GM19324 (cell line): Measurements from ENCODE around the gene FBXO9.
"Not testable (repeated sequence)": the region's sequence is repeated elsewhere in the genome, so short reads cannot be mapped to it uniquely, and the experiment has no call there.

ENCODE experiments used
- ATAC-seq: cut with Tn5 transposase; IDR thresholded peaks from one replicate; pipeline ENCODE4 v1.9.1; 2021; ENCODE audit warnings: mild to moderate bottlenecking, moderate library complexity; ENCODE audit not compliant: unreplicated experiment, low FRiP score

The FBXO9 gene

GRCh38 chr6:53045891-53046673, 19.1 kb upstream of the FBXO9 start:
- no peak for ATAC-seq

- ATAC-seq = peak; percentile 54
Measured at GRCh38 chr6:53048431-53049195, 16.6 kb upstream of the FBXO9 start.

- ATAC-seq = no peak
Measured at GRCh38 chr6:53049415-53049814, 15.8 kb upstream of the FBXO9 start.

DNA sequence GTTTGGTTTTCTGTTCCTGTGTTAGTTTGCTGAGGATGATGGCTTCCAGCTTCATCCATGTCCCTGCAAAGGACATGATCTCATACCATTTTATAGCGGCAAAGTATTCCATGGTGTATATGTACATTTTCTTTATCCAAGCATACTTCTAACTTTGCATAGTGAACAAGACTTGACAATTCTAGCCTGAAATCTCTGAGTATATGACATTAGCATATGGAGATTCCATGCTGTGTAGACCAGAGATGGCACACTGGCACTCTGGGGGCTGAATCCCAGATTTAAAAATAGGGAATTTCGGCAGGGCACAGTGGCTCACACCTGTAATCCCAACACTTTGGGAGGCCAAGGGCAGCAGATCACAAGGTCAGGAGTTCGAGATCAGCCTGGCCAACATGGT, 13.1 kb upstream of the FBXO9 start:
- not testable (repeated sequence) for ATAC-seq

DNA sequence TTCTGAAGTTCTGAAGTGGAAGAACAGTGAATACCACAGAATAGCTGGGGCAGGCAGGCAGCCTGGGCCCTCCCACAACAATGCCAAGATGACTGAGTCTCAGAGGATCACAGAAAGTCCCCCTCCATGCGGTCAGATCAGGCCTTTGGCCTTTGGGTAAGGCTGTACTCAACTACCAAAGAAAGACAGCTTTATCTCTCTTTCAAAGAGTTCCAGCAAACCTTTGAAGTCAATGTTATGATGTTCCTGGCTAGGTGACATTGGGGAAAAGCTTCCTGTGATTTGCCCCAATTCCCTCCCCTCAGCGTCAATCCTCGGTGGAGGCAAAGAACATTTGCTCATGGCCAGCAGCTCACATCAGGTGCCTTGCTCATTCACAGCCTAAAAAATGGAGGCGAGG, 10.7 kb upstream of the FBXO9 start:
- ATAC-seq = no peak

DNA sequence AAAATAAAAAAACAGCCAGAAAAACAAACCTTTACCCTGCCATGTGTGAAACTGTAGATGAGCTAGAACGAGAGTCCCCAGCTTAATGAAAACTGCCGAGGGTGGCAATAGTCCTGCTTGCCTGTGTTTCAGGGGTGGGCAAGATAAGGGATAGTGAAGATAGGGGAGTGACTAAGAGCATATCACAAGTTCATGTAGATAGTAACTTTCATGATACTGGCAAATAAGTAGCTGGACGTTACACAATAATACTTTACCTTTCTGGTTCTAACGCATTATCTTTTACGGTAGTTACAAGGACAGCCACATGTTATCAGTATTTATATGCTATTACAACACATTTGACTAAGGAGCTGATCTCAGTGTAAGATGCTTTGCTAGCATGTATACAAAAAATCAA, 9.3 kb upstream of the FBXO9 start:
- ATAC-seq = no peak

DNA sequence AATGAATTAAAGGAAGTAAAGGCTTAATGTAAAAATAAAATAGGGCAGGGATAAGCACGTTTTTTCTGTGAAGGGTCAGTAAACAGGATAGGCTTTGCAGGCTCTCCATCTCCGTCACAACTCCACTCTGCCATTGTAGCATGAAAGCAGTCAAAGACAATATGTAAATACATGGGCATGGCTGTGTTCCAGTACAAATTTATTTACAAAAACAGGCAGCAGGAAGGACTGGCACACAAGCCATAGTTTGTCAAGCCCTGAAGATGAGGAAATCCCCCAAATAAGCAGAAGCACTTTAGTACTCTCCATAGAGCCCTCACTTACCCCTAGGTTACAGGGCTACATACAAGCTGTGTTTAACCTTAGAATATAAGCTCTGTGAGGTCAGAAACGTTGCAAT, 8.9 kb upstream of the FBXO9 start:
- no peak for ATAC-seq

DNA sequence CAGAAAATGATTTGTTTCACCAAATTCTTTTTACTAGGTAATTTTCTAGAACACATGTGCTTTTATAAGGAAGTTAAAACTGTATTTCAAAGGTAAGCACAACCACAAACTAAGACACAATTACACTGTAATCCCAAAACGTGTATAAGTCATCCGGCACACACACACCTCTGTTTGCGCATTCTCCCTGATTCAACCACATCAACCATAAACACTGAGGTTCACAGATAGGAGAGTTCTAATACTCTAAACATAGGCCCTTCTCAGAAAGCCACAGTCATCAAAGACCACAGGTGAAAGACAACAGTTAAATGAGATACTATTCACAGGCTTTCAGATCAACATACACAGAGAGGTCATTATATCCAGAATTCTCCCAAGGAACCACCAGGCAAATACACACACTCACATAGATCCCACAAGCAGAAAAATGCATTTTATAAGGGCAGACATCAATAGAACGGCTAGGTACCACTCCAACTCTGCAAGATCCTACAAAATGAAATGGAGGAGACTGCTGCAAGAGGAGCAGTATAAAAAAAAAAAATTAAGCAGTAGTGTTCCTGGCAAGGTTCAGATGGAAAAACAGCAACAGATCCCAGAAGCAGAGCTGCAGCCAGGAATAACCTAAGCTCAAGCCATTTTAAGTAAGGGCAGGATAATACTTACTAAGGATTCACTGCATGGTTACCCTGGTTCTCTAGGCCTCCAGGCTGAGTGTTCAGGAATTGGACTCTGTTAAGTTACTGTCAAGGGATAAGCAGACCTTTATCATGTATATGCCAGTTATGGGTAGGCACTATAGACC, 6.6 kb upstream of the FBXO9 start:
- no peak for ATAC-seq

GRCh38 chr6:53059648-53060589, 5.3 kb upstream of the FBXO9 start:
- ATAC-seq = no peak

GRCh38 chr6:53062169-53062539, 3.0 kb upstream of the FBXO9 start:
- no peak for ATAC-seq

- ATAC-seq = not testable (repeated sequence)
Measured at GRCh38 chr6:53064255-53064654, 949 bp upstream of the FBXO9 start.

- peak; percentile 80 for ATAC-seq
Measured at GRCh38 chr6:53064726-53065265, 408 bp upstream of the FBXO9 start.

DNA sequence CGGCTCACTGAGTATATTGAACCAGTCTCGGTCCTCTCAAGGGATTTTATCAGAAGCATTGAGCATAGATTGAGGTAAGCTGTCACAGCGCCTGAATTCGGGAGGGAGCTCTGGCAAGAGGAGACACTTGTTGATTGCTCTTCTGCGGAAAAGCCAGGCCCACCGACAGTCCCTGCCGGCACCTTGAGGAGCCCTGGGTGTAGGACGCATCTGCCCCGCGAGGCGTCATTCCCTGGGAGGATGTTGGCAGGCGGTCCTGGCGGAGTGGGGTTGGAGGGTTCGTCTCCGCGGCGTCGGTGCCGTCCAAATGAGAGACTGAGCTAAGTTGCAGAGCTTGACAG, 843 bp downstream of the FBXO9 start:
- no peak for ATAC-seq

DNA sequence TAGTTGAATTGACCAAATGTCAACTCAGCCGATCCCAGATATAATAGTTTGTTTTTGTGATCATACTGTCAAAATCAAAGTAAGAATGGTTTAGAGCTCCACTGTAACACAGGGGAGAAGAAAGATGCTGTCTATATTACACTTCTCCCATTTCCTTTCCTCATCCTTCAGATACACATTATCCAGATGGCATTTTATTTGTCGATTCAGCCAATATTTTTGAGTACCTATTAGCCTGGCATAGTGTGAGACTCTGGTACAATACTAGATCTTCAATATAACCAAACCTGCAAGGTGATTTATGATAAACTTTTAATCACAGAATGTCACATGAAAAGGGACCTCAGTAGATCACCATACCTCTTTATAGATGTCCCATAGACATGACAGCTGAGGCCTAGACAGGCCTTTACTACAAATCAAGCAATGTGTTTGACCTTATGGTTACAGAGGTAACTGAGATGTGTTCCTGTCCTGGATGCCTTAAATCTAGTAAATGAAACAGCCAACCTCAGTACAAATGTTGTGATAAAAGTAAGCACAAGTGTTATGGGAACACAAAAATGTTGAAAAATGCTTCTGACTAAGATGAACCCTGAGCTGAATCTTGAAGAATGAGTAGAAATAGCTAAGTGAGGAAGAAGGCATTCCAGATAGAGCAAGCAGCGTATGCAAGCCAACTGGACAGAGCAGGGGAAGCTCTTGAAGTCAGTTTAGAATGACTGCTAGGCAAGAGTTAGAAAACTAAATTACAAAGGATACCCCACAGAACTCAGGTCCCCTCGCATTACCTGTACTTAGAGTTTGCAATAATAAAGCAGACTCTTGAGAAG, 1.9 kb downstream of the FBXO9 start:
- no peak for ATAC-seq

DNA sequence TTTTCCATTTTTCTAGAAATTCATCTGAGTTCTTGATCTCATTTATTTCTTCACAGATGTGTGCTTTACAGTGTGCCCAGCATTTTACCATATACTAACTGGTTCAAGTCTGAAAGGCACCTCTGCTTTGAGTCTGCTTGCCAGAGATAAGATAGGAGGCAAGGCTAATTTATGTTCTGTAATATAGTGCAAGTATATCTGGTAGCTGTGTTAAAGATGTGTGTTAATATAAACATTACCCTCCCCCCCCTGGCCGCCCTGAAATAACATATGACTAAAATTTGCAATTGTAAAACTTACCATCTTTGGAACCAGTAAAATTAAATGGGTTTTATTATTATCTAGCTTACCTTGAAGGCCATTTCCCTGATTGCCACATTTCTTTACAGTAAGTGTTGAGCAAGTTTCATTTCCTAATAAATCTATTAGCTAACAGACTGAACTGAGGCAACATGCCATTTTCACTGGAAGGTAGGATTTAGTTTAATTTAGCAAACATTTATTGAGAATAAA, 2.7 kb downstream of the FBXO9 start:
- ATAC-seq = no peak

- no peak for ATAC-seq
Measured at GRCh38 chr6:53069427-53069826, 4.2 kb downstream of the FBXO9 start.

DNA sequence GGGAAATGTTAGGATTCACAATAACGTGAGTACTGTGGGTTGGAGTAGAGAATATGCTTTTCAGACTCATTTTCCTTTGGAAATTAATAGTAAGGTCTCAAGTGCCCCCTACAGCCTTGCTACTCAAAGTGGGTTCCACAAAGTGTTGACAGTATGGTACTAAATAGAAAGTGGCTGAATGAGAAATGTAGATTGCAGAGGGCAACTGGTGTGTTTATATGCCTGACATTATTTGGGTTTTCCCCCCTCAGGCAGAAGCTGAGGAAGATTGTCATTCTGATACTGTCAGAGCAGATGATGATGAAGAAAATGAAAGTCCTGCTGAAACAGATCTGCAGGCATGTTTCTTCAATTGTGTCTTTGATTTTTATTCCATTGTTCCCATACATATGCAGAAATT, 5.6 kb downstream of the FBXO9 start:
- ATAC-seq = no peak

DNA sequence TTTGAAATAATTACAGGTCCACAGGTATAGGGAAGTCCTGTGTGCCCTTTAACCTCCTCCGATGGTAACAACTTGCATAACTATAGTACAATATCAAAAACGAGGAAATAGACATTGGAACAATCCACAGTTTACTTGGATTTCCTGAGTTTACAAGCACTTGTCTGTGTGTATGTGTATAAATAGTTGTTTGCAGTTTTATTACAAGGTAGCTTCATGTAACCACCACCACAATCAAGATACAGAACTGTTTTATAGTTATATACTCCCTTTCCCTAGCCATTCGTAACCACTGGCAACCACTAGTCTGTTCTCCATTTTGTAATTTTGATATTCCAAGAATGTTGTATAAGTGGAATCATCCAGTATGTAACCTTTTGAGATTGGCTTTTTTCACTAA, 9.1 kb downstream of the FBXO9 start:
- no peak for ATAC-seq

GRCh38 chr6:53080813-53081212, 15.6 kb downstream of the FBXO9 start:
- no peak for ATAC-seq
